ENCODE measurements around the gene SKAP1.

SKAP1 gene

DNA sequence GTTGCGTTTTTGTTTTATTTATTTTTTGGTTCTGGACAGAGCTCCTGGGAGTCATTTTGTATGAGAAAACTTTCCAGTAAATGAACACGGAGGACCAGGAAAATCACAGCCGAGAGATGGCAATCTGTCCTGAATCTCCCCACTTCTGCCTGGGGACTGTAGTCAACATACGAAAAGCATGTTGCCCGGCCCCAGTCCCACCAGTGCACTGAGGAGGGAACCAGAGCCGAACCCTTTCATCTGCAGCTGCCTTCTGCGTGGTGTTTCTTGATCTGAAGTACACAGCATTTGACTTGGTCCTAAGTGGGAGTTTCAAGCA is 303.5 kb downstream of the SKAP1 start:
- ATAC-seq = no peak
- TF ChIP-seq PPARA (CRISPR knock-in tag; IDR thresholded peaks at IDR 0.05; ENCODE audit: borderline replicate concordance) (no peak), ESRRG (CRISPR knock-in tag; IDR thresholded peaks at IDR 0.05) (no peak), ZNF70 (CRISPR knock-in tag; IDR thresholded peaks at IDR 0.05) (no peak)

DNA sequence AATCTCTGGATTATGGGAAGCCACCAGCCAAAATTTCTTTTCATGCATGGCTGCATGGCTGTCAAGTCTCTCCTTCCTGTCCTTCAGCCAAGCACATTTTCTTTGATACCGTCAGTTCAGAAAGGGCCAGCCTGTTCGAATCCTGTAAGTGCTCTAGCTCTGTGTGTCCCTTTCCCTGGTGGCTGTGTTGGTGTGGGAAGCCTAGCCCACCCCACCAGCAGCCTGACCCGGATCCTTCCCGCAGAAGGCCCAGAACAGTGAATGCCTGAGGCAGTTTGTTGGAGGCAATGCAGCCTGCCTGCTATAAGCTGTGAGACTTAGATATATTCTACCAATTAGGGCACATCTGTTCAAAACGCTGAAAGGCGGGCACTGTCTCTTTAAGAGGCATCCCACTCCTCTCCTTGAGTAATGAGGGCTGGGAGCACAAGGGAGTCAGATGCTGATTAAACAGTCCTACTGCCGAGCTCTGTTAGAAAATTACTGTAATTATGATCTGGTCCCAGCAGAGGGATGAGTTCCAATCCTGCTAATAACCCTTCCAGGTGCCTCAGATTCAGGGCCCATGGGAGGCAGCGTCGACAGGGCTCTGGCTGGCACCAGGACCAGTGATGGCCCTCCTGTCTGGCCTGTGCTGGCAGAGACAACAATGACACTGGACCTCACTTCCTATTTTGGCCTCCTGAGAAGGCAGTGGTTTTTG is 304.0 kb downstream of the SKAP1 start:
- ATAC-seq = no peak
- TF ChIP-seq, protein P1, sequence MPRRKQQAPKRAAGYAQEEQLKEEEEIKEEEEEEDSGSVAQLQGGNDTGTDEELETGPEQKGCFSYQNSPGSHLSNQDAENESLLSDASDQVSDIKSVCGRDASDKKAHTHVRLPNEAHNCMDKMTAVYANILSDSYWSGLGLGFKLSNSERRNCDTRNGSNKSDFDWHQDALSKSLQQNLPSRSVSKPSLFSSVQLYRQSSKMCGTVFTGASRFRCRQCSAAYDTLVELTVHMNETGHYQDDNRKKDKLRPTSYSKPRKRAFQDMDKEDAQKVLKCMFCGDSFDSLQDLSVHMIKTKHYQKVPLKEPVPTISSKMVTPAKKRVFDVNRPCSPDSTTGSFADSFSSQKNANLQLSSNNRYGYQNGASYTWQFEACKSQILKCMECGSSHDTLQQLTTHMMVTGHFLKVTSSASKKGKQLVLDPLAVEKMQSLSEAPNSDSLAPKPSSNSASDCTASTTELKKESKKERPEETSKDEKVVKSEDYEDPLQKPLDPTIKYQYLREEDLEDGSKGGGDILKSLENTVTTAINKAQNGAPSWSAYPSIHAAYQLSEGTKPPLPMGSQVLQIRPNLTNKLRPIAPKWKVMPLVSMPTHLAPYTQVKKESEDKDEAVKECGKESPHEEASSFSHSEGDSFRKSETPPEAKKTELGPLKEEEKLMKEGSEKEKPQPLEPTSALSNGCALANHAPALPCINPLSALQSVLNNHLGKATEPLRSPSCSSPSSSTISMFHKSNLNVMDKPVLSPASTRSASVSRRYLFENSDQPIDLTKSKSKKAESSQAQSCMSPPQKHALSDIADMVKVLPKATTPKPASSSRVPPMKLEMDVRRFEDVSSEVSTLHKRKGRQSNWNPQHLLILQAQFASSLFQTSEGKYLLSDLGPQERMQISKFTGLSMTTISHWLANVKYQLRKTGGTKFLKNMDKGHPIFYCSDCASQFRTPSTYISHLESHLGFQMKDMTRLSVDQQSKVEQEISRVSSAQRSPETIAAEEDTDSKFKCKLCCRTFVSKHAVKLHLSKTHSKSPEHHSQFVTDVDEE (CRISPR knock-in tag; IDR thresholded peaks at IDR 0.05) = no peak
- TF ChIP-seq ZFP3 (CRISPR knock-in tag; IDR thresholded peaks at IDR 0.05) = no peak
- TF ChIP-seq RARB (CRISPR knock-in tag; IDR thresholded peaks at IDR 0.05) = no peak
- no peak for TF ChIP-seq TCF4 (CRISPR knock-in tag; IDR thresholded peaks at IDR 0.05; ENCODE audit: borderline replicate concordance)
- no peak for TF ChIP-seq ARNTL (CRISPR knock-in tag; IDR thresholded peaks at IDR 0.05; ENCODE audit: borderline replicate concordance, low read depth)
- TF ChIP-seq, protein P2, sequence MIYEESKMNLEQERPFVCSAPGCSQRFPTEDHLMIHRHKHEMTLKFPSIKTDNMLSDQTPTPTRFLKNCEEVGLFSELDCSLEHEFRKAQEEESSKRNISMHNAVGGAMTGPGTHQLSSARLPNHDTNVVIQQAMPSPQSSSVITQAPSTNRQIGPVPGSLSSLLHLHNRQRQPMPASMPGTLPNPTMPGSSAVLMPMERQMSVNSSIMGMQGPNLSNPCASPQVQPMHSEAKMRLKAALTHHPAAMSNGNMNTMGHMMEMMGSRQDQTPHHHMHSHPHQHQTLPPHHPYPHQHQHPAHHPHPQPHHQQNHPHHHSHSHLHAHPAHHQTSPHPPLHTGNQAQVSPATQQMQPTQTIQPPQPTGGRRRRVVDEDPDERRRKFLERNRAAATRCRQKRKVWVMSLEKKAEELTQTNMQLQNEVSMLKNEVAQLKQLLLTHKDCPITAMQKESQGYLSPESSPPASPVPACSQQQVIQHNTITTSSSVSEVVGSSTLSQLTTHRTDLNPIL (CRISPR knock-in tag; IDR thresholded peaks at IDR 0.05; ENCODE audit: low read depth) = no peak
- TF ChIP-seq, protein P3, sequence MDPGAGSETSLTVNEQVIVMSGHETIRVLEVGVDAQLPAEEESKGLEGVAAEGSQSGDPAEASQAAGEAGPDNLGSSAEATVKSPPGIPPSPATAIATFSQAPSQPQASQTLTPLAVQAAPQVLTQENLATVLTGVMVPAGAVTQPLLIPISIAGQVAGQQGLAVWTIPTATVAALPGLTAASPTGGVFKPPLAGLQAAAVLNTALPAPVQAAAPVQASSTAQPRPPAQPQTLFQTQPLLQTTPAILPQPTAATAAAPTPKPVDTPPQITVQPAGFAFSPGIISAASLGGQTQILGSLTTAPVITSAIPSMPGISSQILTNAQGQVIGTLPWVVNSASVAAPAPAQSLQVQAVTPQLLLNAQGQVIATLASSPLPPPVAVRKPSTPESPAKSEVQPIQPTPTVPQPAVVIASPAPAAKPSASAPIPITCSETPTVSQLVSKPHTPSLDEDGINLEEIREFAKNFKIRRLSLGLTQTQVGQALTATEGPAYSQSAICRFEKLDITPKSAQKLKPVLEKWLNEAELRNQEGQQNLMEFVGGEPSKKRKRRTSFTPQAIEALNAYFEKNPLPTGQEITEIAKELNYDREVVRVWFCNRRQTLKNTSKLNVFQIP (CRISPR knock-in tag; IDR thresholded peaks at IDR 0.05; ENCODE audit: borderline replicate concordance, low read depth) = no peak
- no peak for TF ChIP-seq PPARA (CRISPR knock-in tag; IDR thresholded peaks at IDR 0.05; ENCODE audit: borderline replicate concordance)
- TF ChIP-seq ZC3H10 (CRISPR knock-in tag; IDR thresholded peaks at IDR 0.05) = no peak
- TF ChIP-seq BACH2 (CRISPR knock-in tag; IDR thresholded peaks at IDR 0.05; ENCODE audit: borderline replicate concordance) = no peak
- no peak for TF ChIP-seq CSDC2 (CRISPR knock-in tag; IDR thresholded peaks at IDR 0.05)
- no peak for TF ChIP-seq OSR1 (CRISPR knock-in tag; IDR thresholded peaks at IDR 0.05)
- no peak for TF ChIP-seq ZNF8 (CRISPR knock-in tag; IDR thresholded peaks at IDR 0.05)
- TF ChIP-seq SNAI2 (CRISPR knock-in tag; IDR thresholded peaks at IDR 0.05) = no peak
- TF ChIP-seq ISL1 (CRISPR knock-in tag; IDR thresholded peaks at IDR 0.05) = no peak
- TF ChIP-seq ZFP30 (CRISPR knock-in tag; IDR thresholded peaks at IDR 0.05) = no peak

DNA sequence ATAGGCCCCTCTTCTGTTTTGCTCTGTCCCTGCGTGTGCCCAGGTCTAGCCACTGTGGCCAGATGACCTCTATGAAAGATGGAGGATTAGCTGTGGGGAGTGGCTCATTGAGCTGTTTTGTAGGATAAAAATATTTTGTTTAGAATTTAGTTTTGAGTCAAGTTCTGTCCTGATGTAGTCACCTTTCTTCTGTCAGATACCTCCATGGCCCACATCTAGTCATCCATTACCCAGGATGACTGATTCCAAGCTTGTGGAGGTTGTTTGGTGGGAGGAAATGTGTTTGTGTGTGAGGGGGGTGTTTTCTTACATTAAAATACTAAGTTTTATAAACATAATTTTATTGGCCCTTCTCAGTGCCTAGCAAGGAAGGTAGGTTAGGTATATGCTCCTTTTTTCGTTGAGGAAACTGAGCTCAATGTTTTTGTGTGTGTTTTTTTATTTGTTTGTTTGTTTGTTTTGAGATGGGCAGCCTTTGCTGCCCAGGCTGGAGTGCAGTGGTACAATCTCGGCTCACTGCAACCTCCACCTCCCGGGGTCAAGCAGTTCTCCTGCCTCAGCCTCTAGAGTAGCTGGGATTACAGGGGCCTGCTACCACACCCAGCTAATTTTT is 306.1 kb downstream of the SKAP1 start:
- no peak for ATAC-seq
- no peak for TF ChIP-seq ZNF565 (CRISPR knock-in tag; conservative IDR thresholded peaks at IDR 0.05; ENCODE audit: low read depth)
- no peak for TF ChIP-seq SNAI2 (CRISPR knock-in tag; IDR thresholded peaks at IDR 0.05)
- TF ChIP-seq ZNF8 (CRISPR knock-in tag; IDR thresholded peaks at IDR 0.05) = no peak
- no peak for TF ChIP-seq TCF4 (CRISPR knock-in tag; IDR thresholded peaks at IDR 0.05; ENCODE audit: borderline replicate concordance)
- TF ChIP-seq PPARA (CRISPR knock-in tag; IDR thresholded peaks at IDR 0.05; ENCODE audit: borderline replicate concordance) = no peak
- no peak for TF ChIP-seq BACH2 (CRISPR knock-in tag; IDR thresholded peaks at IDR 0.05; ENCODE audit: borderline replicate concordance)
- TF ChIP-seq OSR1 (CRISPR knock-in tag; IDR thresholded peaks at IDR 0.05) = no peak
- TF ChIP-seq CSDC2 (CRISPR knock-in tag; IDR thresholded peaks at IDR 0.05) = no peak
- TF ChIP-seq ZFP30 (CRISPR knock-in tag; IDR thresholded peaks at IDR 0.05) = no peak
- no peak for TF ChIP-seq ZNF70 (CRISPR knock-in tag; IDR thresholded peaks at IDR 0.05)
- no peak for TF ChIP-seq ISL1 (CRISPR knock-in tag; IDR thresholded peaks at IDR 0.05)
- TF ChIP-seq, protein P4, sequence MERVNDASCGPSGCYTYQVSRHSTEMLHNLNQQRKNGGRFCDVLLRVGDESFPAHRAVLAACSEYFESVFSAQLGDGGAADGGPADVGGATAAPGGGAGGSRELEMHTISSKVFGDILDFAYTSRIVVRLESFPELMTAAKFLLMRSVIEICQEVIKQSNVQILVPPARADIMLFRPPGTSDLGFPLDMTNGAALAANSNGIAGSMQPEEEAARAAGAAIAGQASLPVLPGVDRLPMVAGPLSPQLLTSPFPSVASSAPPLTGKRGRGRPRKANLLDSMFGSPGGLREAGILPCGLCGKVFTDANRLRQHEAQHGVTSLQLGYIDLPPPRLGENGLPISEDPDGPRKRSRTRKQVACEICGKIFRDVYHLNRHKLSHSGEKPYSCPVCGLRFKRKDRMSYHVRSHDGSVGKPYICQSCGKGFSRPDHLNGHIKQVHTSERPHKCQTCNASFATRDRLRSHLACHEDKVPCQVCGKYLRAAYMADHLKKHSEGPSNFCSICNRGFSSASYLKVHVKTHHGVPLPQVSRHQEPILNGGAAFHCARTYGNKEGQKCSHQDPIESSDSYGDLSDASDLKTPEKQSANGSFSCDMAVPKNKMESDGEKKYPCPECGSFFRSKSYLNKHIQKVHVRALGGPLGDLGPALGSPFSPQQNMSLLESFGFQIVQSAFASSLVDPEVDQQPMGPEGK (CRISPR knock-in tag; IDR thresholded peaks at IDR 0.05; ENCODE audit: borderline replicate concordance) = no peak
- TF ChIP-seq, protein P5, sequence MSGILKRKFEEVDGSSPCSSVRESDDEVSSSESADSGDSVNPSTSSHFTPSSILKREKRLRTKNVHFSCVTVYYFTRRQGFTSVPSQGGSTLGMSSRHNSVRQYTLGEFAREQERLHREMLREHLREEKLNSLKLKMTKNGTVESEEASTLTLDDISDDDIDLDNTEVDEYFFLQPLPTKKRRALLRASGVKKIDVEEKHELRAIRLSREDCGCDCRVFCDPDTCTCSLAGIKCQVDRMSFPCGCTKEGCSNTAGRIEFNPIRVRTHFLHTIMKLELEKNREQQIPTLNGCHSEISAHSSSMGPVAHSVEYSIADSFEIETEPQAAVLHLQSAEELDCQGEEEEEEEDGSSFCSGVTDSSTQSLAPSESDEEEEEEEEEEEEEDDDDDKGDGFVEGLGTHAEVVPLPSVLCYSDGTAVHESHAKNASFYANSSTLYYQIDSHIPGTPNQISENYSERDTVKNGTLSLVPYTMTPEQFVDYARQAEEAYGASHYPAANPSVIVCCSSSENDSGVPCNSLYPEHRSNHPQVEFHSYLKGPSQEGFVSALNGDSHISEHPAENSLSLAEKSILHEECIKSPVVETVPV (CRISPR knock-in tag; IDR thresholded peaks at IDR 0.05) = no peak
- TF ChIP-seq, protein P2 (CRISPR knock-in tag; IDR thresholded peaks at IDR 0.05; ENCODE audit: low read depth) = no peak
- TF ChIP-seq, protein P3 (CRISPR knock-in tag; IDR thresholded peaks at IDR 0.05; ENCODE audit: borderline replicate concordance, low read depth) = no peak
- no peak for TF ChIP-seq GLIS3 (CRISPR knock-in tag; IDR thresholded peaks at IDR 0.05)

All from SK-N-SH treated with all-trans-retinoic acid at 6 μM for 48 hours (cell line).